T-helper 9 cell (primary cell): ENCODE data around the gene PTCH2.

Source experiments
- DNase-seq: peaks from one replicate; pipeline ENCODE4 v3.0.0-alpha.2; 2020

Gene PTCH2

GRCh38 chr1:44776730-44777068 lies 66.4 kb downstream of the PTCH2 start:
- no peak for DNase-seq

GRCh38 chr1:44775930-44776729 lies 66.9 kb downstream of the PTCH2 start:
- DNase-seq, result no peak

GRCh38 chr1:44775078-44775929 lies 67.7 kb downstream of the PTCH2 start, which contains the start of gene RPS8:
Gene RPS8, plus strand, starts transcription at chr1:44775540. Its CDS starts 57 bp downstream, at chr1:44775597.
- peak; percentile 82 for DNase-seq
